GM23338 (cell line): ENCODE data around the gene UGT2B17. TPM values are rescaled to one million over a fixed set of nuclear protein-coding genes. Genes with fewer than 3 reads are reported as not detected.

Experiments
- ATAC-seq: fragments of 200-7000 bp; cut with Tn5 transposase; 3 replicates; pipeline ENCODE4 v1.9.1; 2020
- DNase-seq: peaks from one replicate; pipeline ENCODE4 v3.0.0-alpha.2; 2015; ENCODE audit warnings: low spot score
- H2AFZ ChIP-seq: fragments of 200-600 bp; sonication (generic); 2 replicates; pipeline ENCODE4 v1.8.0; 2016; ENCODE audit warnings: antibody characterized with exemption, mild to moderate bottlenecking, moderate library complexity
- H3F3A ChIP-seq: fragments of 200-600 bp; sonication (generic); replicated peaks from 2 replicates; pipeline ENCODE4 v1.8.0; 2017; ENCODE audit warnings: antibody characterized with exemption, mixed run types, low read depth
- H3K27ac ChIP-seq: fragments of 200-600 bp; sonication (generic); 2 replicates; pipeline ENCODE4 v1.6.1; 2016; ENCODE audit warnings: low read depth
- H3K27me3 ChIP-seq: fragments of 200-600 bp; sonication (generic); 2 replicates; pipeline ENCODE4 v1.8.0; 2016; ENCODE audit warnings: mild to moderate bottlenecking, mixed run types, moderate library complexity; ENCODE audit not compliant: insufficient read depth
- H3K36me3 ChIP-seq: fragments of 200-600 bp; sonication (generic); 2 replicates; pipeline ENCODE4 v1.8.0; 2016; ENCODE audit warnings: mild to moderate bottlenecking; ENCODE audit not compliant: insufficient read depth
- H3K4me1 ChIP-seq: fragments of 200-600 bp; sonication (generic); 2 replicates; pipeline ENCODE4 v1.8.0; 2016; ENCODE audit warnings: mild to moderate bottlenecking, moderate library complexity; ENCODE audit not compliant: insufficient read depth
- H3K4me2 ChIP-seq: fragments of 200-600 bp; sonication (generic); 2 replicates; pipeline ENCODE4 v1.7.1; 2017; ENCODE audit warnings: mixed run types
- H3K4me3 ChIP-seq: fragments of 200-600 bp; sonication (generic); 2 replicates; pipeline ENCODE4 v1.6.1; 2016; ENCODE audit warnings: mixed run types
- H3K79me2 ChIP-seq: fragments of 200-600 bp; sonication (generic); replicated peaks from 2 replicates; pipeline ENCODE4 v1.8.0; 2017; ENCODE audit warnings: mild to moderate bottlenecking; ENCODE audit not compliant: insufficient read depth
- H3K9me2 ChIP-seq: fragments of 200-600 bp; sonication (generic); 2 replicates; pipeline ENCODE4 v1.8.0; 2017; ENCODE audit not compliant: insufficient read depth
- H4K20me1 ChIP-seq: fragments of 200-600 bp; sonication (generic); replicated peaks from 2 replicates; pipeline ENCODE4 v1.8.0; 2017; ENCODE audit warnings: mild to moderate bottlenecking; ENCODE audit not compliant: insufficient read depth
- H3K27ac Mint-ChIP-seq: 2 replicates; pipeline ENCODE4 v1.8.0; 2020; ENCODE audit warnings: inconsistent platforms, mild to moderate bottlenecking, moderate library complexity, mixed read lengths
- H3K27me3 Mint-ChIP-seq: 3 replicates; pipeline ENCODE4 v1.8.0; 2022; ENCODE audit warnings: low read depth, mild to moderate bottlenecking, moderate library complexity, mixed read lengths, inconsistent platforms; ENCODE audit not compliant: insufficient read depth, poor library complexity
- H3K36me3 Mint-ChIP-seq: 3 replicates; pipeline ENCODE4 v1.8.0; 2021; ENCODE audit warnings: low read depth, mild to moderate bottlenecking, inconsistent platforms, moderate library complexity, mixed read lengths
- H3K4me1 Mint-ChIP-seq: 3 replicates; pipeline ENCODE4 v1.8.0; 2020; ENCODE audit warnings: mild to moderate bottlenecking, inconsistent platforms, mixed read lengths
- H3K4me3 Mint-ChIP-seq: 3 replicates; pipeline ENCODE4 v1.8.0; 2021; ENCODE audit warnings: moderate library complexity, mild to moderate bottlenecking, inconsistent platforms, mixed read lengths
- H3K9me3 Mint-ChIP-seq: 3 replicates; pipeline ENCODE4 v1.8.0; 2020; ENCODE audit warnings: moderate library complexity, mild to moderate bottlenecking, inconsistent platforms, mixed read lengths
- CREB1 ChIP-seq: fragments of 250-450 bp; sonication (Bioruptor Pico); IDR thresholded peaks from 2 replicates; pipeline ENCODE4 v1.5.0; 2020; ENCODE audit warnings: low read depth, mild to moderate bottlenecking, moderate library complexity
- ETS1 ChIP-seq: IDR thresholded peaks from 2 replicates; pipeline ENCODE4 v1.6.1; 2016; ENCODE audit warnings: antibody characterized with exemption
- EZH2 ChIP-seq: fragments of 200-600 bp; sonication (generic); IDR thresholded peaks from one replicate; pipeline ENCODE4 v1.8.0; 2017; ENCODE audit warnings: antibody characterized with exemption, mild to moderate bottlenecking, low read depth; ENCODE audit not compliant: unreplicated experiment
- EZH2phosphoT487 ChIP-seq: fragments of 200-600 bp; sonication (generic); IDR thresholded peaks from one replicate; pipeline ENCODE4 v1.8.1; 2018; ENCODE audit warnings: antibody characterized with exemption; ENCODE audit not compliant: unreplicated experiment
- JUNB ChIP-seq: IDR thresholded peaks from one replicate; pipeline ENCODE4 v1.6.1; 2016; ENCODE audit warnings: antibody characterized with exemption; ENCODE audit not compliant: unreplicated experiment
- NANOG ChIP-seq: IDR thresholded peaks from 2 replicates; pipeline ENCODE4 v1.6.1; 2016; ENCODE audit warnings: antibody characterized with exemption, borderline replicate concordance
- POLR2AphosphoS5 ChIP-seq: IDR thresholded peaks from 2 replicates; pipeline ENCODE4 v1.6.1; 2016; ENCODE audit warnings: antibody characterized with exemption, low read depth
- REST ChIP-seq: IDR thresholded peaks from one replicate; pipeline ENCODE4 v1.6.1; 2018; ENCODE audit warnings: antibody characterized with exemption; ENCODE audit not compliant: unreplicated experiment
- STAT1 ChIP-seq: IDR thresholded peaks from one replicate; pipeline ENCODE4 v1.6.1; 2016; ENCODE audit warnings: antibody characterized with exemption; ENCODE audit not compliant: unreplicated experiment
- ZNF114 ChIP-seq: fragments of 250-450 bp; sonication (Bioruptor Pico); IDR thresholded peaks from 2 replicates; pipeline ENCODE4 v1.5.0; 2020; ENCODE audit warnings: mild to moderate bottlenecking, moderate library complexity
- ZNF331 ChIP-seq: fragments of 250-450 bp; sonication (Bioruptor Pico); IDR thresholded peaks from 2 replicates; pipeline ENCODE4 v1.5.0; 2020; ENCODE audit warnings: low read depth, mild to moderate bottlenecking, moderate library complexity
- polyA plus RNA-seq: library from polyadenylated mRNA; unstranded; fragments of >200 nt; fragmentation: Nextera tagmentation; extraction: Ambion mirVana; gene quantifications from 2 replicates; pipeline ENCODE4 v1.2.1, GENCODE V29; 2016
- total RNA-seq: library from RNA; depleted of rRNA; stranded (reverse); fragments of >200 nt; shearing (Covaris generic); gene quantifications from 2 replicates; pipeline ENCODE4 v1.2.3, GENCODE V29; 2014
- TF ChIP-seq, protein P1 (sequence below): fragments of 250-450 bp; sonication (Bioruptor Pico); IDR thresholded peaks from 2 replicates; pipeline ENCODE4 v1.5.0; 2020; ENCODE audit warnings: mild to moderate bottlenecking, moderate library complexity
- TF ChIP-seq, protein P2 (sequence below), 2 experiments: fragments of 200-600 bp in 1 of 2; sonication (generic) in 1 of 2; conservative IDR thresholded peaks; 2 replicates each; pipeline versions ENCODE4 v1.5.1 to v1.6.1; 2016 to 2017; ENCODE audit warnings: antibody characterized with exemption in 2 of 2, low read depth in 2 of 2, mild to moderate bottlenecking in 2 of 2, moderate library complexity in 1 of 2

The UGT2B17 gene
- total and polyA plus RNA-seq, 2 experiments from 2014 or later = not detected

- no peak for ATAC-seq
These were observed 21.4 kb upstream of the UGT2B17 start for GRCh38 chr4:68597482-68597881.

More at GRCh38 chr4:68597482-68597881, 21.4 kb upstream of the UGT2B17 start:
- H3K9me3 Mint-ChIP-seq = peaks cover 5% of the 10 kb centered on the region; the same call in 1 of the 3 replicates
- Histone ChIP-seq H3K4me2 (no peak overlapping the region), H3F3A (no peaks in the 10 kb centered on the region), H4K20me1 (no peaks in the 10 kb centered on the region), H3K27ac (no peak overlapping the region), H3K36me3 (no peaks in the 10 kb centered on the region), H3K4me3 (no peak overlapping the region), H3K79me2 (no peaks in the 10 kb centered on the region), H3K27me3 (no peaks in the 10 kb centered on the region), H3K4me1 (no peaks in the 10 kb centered on the region), H2AFZ (no peak overlapping the region; the same call in 1 of the 2 replicates), H3K9me2 (no peaks in the 10 kb centered on the region)
- H3K4me3 Mint-ChIP-seq = no peak overlapping the region
- no peak for DNase-seq
- H3K4me1 Mint-ChIP-seq = no peaks in the 10 kb centered on the region
- no peaks in the 10 kb centered on the region; the same call in 2 of the 3 replicates for H3K36me3 Mint-ChIP-seq
- no peaks in the 10 kb centered on the region for H3K27me3 Mint-ChIP-seq
- TF ChIP-seq ZNF114 (CRISPR knock-in tag) (no peak), ZNF331 (CRISPR knock-in tag) (no peak), CREB1 (CRISPR knock-in tag) (no peak), EZH2 (no peak), EZH2phosphoT487 (no peak), NANOG (no peak), ETS1 (no peak), JUNB (no peak), POLR2AphosphoS5 (no peak), STAT1 (no peak), REST (no peak)
- TF ChIP-seq, protein P1, sequence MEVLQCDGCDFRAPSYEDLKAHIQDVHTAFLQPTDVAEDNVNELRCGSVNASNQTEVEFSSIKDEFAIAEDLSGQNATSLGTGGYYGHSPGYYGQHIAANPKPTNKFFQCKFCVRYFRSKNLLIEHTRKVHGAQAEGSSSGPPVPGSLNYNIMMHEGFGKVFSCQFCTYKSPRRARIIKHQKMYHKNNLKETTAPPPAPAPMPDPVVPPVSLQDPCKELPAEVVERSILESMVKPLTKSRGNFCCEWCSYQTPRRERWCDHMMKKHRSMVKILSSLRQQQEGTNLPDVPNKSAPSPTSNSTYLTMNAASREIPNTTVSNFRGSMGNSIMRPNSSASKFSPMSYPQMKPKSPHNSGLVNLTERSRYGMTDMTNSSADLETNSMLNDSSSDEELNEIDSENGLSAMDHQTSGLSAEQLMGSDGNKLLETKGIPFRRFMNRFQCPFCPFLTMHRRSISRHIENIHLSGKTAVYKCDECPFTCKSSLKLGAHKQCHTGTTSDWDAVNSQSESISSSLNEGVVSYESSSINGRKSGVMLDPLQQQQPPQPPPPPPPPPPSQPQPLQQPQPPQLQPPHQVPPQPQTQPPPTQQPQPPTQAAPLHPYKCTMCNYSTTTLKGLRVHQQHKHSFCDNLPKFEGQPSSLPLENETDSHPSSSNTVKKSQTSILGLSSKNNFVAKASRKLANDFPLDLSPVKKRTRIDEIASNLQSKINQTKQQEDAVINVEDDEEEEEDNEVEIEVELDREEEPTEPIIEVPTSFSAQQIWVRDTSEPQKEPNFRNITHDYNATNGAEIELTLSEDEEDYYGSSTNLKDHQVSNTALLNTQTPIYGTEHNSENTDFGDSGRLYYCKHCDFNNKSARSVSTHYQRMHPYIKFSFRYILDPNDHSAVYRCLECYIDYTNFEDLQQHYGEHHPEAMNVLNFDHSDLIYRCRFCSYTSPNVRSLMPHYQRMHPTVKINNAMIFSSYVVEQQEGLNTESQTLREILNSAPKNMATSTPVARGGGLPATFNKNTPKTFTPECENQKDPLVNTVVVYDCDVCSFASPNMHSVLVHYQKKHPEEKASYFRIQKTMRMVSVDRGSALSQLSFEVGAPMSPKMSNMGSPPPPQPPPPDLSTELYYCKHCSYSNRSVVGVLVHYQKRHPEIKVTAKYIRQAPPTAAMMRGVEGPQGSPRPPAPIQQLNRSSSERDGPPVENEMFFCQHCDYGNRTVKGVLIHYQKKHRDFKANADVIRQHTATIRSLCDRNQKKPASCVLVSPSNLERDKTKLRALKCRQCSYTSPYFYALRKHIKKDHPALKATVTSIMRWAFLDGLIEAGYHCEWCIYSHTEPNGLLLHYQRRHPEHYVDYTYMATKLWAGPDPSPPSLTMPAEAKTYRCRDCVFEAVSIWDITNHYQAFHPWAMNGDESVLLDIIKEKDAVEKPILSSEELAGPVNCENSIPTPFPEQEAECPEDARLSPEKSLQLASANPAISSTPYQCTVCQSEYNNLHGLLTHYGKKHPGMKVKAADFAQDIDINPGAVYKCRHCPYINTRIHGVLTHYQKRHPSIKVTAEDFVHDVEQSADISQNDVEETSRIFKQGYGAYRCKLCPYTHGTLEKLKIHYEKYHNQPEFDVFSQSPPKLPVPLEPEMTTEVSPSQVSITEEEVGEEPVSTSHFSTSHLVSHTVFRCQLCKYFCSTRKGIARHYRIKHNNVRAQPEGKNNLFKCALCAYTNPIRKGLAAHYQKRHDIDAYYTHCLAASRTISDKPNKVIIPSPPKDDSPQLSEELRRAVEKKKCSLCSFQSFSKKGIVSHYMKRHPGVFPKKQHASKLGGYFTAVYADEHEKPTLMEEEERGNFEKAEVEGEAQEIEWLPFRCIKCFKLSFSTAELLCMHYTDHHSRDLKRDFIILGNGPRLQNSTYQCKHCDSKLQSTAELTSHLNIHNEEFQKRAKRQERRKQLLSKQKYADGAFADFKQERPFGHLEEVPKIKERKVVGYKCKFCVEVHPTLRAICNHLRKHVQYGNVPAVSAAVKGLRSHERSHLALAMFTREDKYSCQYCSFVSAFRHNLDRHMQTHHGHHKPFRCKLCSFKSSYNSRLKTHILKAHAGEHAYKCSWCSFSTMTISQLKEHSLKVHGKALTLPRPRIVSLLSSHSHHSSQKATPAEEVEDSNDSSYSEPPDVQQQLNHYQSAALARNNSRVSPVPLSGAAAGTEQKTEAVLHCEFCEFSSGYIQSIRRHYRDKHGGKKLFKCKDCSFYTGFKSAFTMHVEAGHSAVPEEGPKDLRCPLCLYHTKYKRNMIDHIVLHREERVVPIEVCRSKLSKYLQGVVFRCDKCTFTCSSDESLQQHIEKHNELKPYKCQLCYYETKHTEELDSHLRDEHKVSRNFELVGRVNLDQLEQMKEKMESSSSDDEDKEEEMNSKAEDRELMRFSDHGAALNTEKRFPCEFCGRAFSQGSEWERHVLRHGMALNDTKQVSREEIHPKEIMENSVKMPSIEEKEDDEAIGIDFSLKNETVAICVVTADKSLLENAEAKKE = no peak
- TF ChIP-seq, protein P2, sequence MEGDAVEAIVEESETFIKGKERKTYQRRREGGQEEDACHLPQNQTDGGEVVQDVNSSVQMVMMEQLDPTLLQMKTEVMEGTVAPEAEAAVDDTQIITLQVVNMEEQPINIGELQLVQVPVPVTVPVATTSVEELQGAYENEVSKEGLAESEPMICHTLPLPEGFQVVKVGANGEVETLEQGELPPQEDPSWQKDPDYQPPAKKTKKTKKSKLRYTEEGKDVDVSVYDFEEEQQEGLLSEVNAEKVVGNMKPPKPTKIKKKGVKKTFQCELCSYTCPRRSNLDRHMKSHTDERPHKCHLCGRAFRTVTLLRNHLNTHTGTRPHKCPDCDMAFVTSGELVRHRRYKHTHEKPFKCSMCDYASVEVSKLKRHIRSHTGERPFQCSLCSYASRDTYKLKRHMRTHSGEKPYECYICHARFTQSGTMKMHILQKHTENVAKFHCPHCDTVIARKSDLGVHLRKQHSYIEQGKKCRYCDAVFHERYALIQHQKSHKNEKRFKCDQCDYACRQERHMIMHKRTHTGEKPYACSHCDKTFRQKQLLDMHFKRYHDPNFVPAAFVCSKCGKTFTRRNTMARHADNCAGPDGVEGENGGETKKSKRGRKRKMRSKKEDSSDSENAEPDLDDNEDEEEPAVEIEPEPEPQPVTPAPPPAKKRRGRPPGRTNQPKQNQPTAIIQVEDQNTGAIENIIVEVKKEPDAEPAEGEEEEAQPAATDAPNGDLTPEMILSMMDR (conservative IDR thresholded peaks at IDR 0.05; ENCODE audit: low read depth in 2 of 2) = no peak
- H3K27ac Mint-ChIP-seq = no peak overlapping the region
